Heart right ventricle (tissue), 16 donors: ENCODE data around the gene OR8D1. TPM values are rescaled to one million over a fixed set of nuclear protein-coding genes. Genes with fewer than 3 reads are reported as not detected.
A peak's percentile ranks its signal among the peaks of the same experiment; 100 is the strongest.

Experiments used
- ATAC-seq, 8 donors: fragments of 200-7000 bp; cut with Tn5 transposase; one replicate each; pipeline ENCODE4 v1.9.1; 2020; ENCODE audit warnings: mild to moderate bottlenecking in 8 of 8, moderate library complexity in 8 of 8, moderate number of reproducible peaks in 1 of 8
- DNase-seq, 2 donors: peaks; one replicate each; pipeline ENCODE4 v3.0.0-alpha.2; 2020
- H3K27ac ChIP-seq, 10 donors: fragments of 200-600 bp; sonication (generic) in 2 of 10; one replicate each; pipeline versions ENCODE4 v1.5.0 to v1.8.0; 2020 to 2022; ENCODE audit warnings: mild to moderate bottlenecking in 3 of 10
- H3K27me3 ChIP-seq, 7 donors: fragments of 200-600 bp; one replicate each; pipeline ENCODE4 v1.8.0; 2021 to 2022; ENCODE audit warnings: mild to moderate bottlenecking in 2 of 7
- H3K36me3 ChIP-seq, 9 donors: fragments of 200-600 bp; sonication (generic) in 1 of 9; one replicate each; pipeline versions ENCODE4 v1.5.0 to v1.8.0; 2020 to 2022; ENCODE audit warnings: mild to moderate bottlenecking in 2 of 9
- H3K4me1 ChIP-seq, 9 donors: fragments of 200-600 bp; sonication (generic) in 1 of 9; one replicate each; pipeline versions ENCODE4 v1.5.0 to v1.8.0; 2020 to 2022; ENCODE audit warnings: mild to moderate bottlenecking in 4 of 9
- H3K4me3 ChIP-seq, 10 donors: fragments of 200-600 bp; sonication (generic) in 2 of 10; one replicate each; pipeline versions ENCODE4 v1.5.0 to v1.8.0; 2020 to 2022; ENCODE audit warnings: mild to moderate bottlenecking in 7 of 10, moderate library complexity in 2 of 10
- H3K9me3 ChIP-seq, 11 donors: fragments of 200-600 bp in 10 of 11; sonication (generic) in 2 of 11; one replicate each; pipeline versions ENCODE4 v1.5.0 to v1.8.0; 2013 to 2022; ENCODE audit warnings: mild to moderate bottlenecking in 2 of 11, control low read depth in 1 of 11, moderate library complexity in 1 of 11
- CTCF ChIP-seq, 9 donors: fragments of 200-600 bp; sonication (generic) in 2 of 9; IDR thresholded peaks; one replicate each; pipeline versions ENCODE4 v1.5.0 to v1.8.0; 2021 to 2022; ENCODE audit warnings: antibody characterized with exemption in 9 of 9, mild to moderate bottlenecking in 5 of 9, moderate library complexity in 1 of 9
- WGBS, 2 donors: extraction: QIAGEN DNeasy Blood & Tissue Kit; methylation state at CpG; one replicate each; pipeline ENCODE4 v1.1.7; 2013; ENCODE audit warnings: inconsistent platforms in 1 of 2; 5-methylcytosine and 5-hydroxymethylcytosine counted together
- intact Hi-C, 10 donors: fragments of 100-400 bp; cut with DNase I; formaldehyde crosslinking; loops; one replicate each; pipeline versions ENCODE4 v1.11.1 to v1.14.2; 2022
- polyA plus RNA-seq, 2 donors: library from polyadenylated mRNA; stranded (reverse); fragments of 200-250 nt; gene quantifications; one replicate each; pipeline ENCODE4 v1.2.3, GENCODE V29; 2013
- total RNA-seq, 10 donors: library from RNA; stranded (reverse); fragmentation: NEBNext Ultra II Directional in 3 of 10; extraction: Animal tissue kit (Norgen Biotek cat#: 25700) in 3 of 10; gene quantifications; one replicate each; pipeline versions ENCODE4 v1.2.1 to v1.2.4, GENCODE V29; 2021 to 2023
- donor health status: Arrhythmogenic right ventricular cardiomyopathy.
- donor health status: ischemic (EF 13 %, LVEDD 7.1; RV severe dilation, severe dysfunction).
- donor health status: healthy with polysubstance abuse.
- donor health status: DM: no; HTN: yes; CAD: no.
- donor health status: DM: no; HTN: no; CAD: no.
- donor health status: ischemic (EF 25% LVEDD 6.9; RV normal size, moderate dysfunction).
- donor health status: ischemic (EF 25% LVEDD 5.7; RV mildly dilated, moderate dysfunction).
- donor health status: healthy.
- donor health status: DM: yes; HTN: yes; CAD: no.
- donor health status: Ischemic cardiomyopathy.
- donor health status: ischemic (EF 35%, LVEDD 5.7; RV mildly dilated, moderate dysfunction).
- donor health status: nonischemic (EF 11% LVEDD 7.7; RV severe dilation, severe dysfunction).
- donor health status: DM: yes; HTN: yes; CAD: no.
- donor health status: PGD.
- donor health status: ischemic (EF 29% LVEDD 5.4; RV normal size, mild dysfunction).
- donor health status: nonischemic (EF 23%, LVEDD 6.1; RV moderate dilation, normal function).

The OR8D1 gene
- total and polyA plus RNA-seq, 12 donors = not detected

GRCh38 chr11:124302347-124303125 lies 11.2 kb downstream of the OR8D1 start:
- TF ChIP-seq CTCF (IDR thresholded peaks at IDR 0.05) = no peak
- Histone ChIP-seq H3K9me3 (peaks cover 0 to 6% (median 0%) of the 10 kb centered on the region in 11 donors), H3K4me1 (peaks cover 0 to 4% (median 0%) of the 10 kb centered on the region in 9 donors), H3K4me3 (no peak overlapping the region), H3K27me3 (no peaks in the 10 kb centered on the region), H3K27ac (no peak overlapping the region), H3K36me3 (no peaks in the 10 kb centered on the region)
- no peak for DNase-seq
- intact Hi-C loops = no loop called here
- WGBS, 2 donors = 48 to 53% methylated on average over 3 of the region's 3 CpGs
- no peak for ATAC-seq

- no peaks in the 10 kb centered on the region for H3K27me3 ChIP-seq
- peak in 1 of 8 donors; percentile 57 for ATAC-seq
Observed at GRCh38 chr11:124301548-124301947, 12.2 kb downstream of the OR8D1 start.

GRCh38 chr11:124297921-124298320 lies 15.8 kb downstream of the OR8D1 start:
- TF ChIP-seq CTCF (IDR thresholded peaks at IDR 0.05) = no peak
- Histone ChIP-seq H3K4me3 (no peak overlapping the region), H3K27ac (no peak overlapping the region), H3K9me3 (peaks cover 0 to 6% (median 0%) of the 10 kb centered on the region in 11 donors), H3K4me1 (peaks cover 0 to 4% (median 0%) of the 10 kb centered on the region in 9 donors), H3K36me3 (no peaks in the 10 kb centered on the region), H3K27me3 (no peaks in the 10 kb centered on the region)
- ATAC-seq (no peak), DNase-seq (no peak)
- 69 to 71% methylated on average over 4 of the region's 4 CpGs for WGBS, 2 donors
- intact Hi-C loops = no loop called here

More at GRCh38 chr11:124301548-124301947, 12.2 kb downstream of the OR8D1 start:
- peaks cover 0 to 4% (median 0%) of the 10 kb centered on the region in 9 donors for H3K4me1 ChIP-seq
- H3K9me3 ChIP-seq = peaks cover 0 to 6% (median 0%) of the 10 kb centered on the region in 11 donors
- H3K36me3 ChIP-seq = no peaks in the 10 kb centered on the region
- H3K4me3 ChIP-seq = no peak overlapping the region
- WGBS, 2 donors = 78 to 84% methylated on average over 3 of the region's 3 CpGs
- intact Hi-C loops = no loop called here
- no peak for TF ChIP-seq CTCF (IDR thresholded peaks at IDR 0.05)
- H3K27ac ChIP-seq = no peak overlapping the region
- no peak for DNase-seq

DNA sequence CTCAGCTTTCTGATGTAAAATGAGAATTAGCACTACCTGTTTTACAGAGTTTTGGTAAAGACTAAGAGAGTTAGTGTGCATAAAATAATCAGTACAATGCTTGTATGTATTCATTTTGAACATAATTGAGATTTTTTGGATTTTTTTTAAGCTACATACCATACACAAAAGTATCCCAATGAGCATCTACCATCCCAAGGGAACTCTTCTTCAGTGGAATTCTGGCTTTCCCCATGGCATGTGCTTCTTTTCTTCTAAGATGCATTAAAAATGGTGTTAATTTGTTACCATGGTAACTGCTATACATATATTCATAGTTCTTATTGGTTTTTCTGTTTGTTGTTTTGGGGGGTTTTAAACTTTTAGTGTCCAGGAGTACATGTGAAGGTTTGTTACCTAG lies 17.7 kb downstream of the OR8D1 start:
- no peak overlapping the region for H3K27ac ChIP-seq
- DNase-seq (no peak), ATAC-seq (no peak)
- H3K4me3 ChIP-seq = no peak overlapping the region
- H3K4me1 ChIP-seq = no peaks in the 10 kb centered on the region
- intact Hi-C loops = no loop called here
- no peak for TF ChIP-seq CTCF (IDR thresholded peaks at IDR 0.05)
- H3K27me3 ChIP-seq = no peaks in the 10 kb centered on the region
- H3K36me3 ChIP-seq = no peaks in the 10 kb centered on the region
- H3K9me3 ChIP-seq = peaks cover 0 to 6% (median 0%) of the 10 kb centered on the region in 11 donors
